Omental fat pad (tissue), 4 donors: ENCODE results near the gene DFFB. TPM values are rescaled to one million over a fixed set of nuclear protein-coding genes. Genes with fewer than 3 reads are reported as not detected.

ENCODE experiments used
- ATAC-seq: fragments of 150-250 bp; one replicate; pipeline ENCODE4 v1.9.1; 2016; ENCODE audit warnings: mild to moderate bottlenecking, moderate library complexity; ENCODE audit not compliant: low FRiP score
- DNase-seq: peaks from one replicate; pipeline ENCODE4 v3.0.0-alpha.2; 2019; ENCODE audit warnings: low spot score
- CTCF ChIP-seq, 3 donors: fragments of 450-650 bp; IDR thresholded peaks; one replicate each; pipeline ENCODE4 v1.5.1; 2016 to 2017; ENCODE audit warnings: antibody characterized with exemption in 3 of 3, mild to moderate bottlenecking in 3 of 3, moderate library complexity in 2 of 3
- total RNA-seq, 4 donors: library from RNA; depleted of rRNA; stranded (reverse); fragments of >200 nt; gene quantifications; one replicate each; pipeline ENCODE4 v1.1.0, GENCODE V29; 2016

DFFB gene
- total RNA-seq, 4 donors from 2014 or later: 4.6 to 16.2 (median 6.9) TPM

- no peak for TF ChIP-seq CTCF (IDR thresholded peaks at IDR 0.05)
- ATAC-seq (no peak), DNase-seq (no peak)
Observed at GRCh38 chr1:3828391-3828790, 28.9 kb upstream of the DFFB start.

- DNase-seq: no peak
- TF ChIP-seq CTCF (IDR thresholded peaks at IDR 0.05): no peak
- ATAC-seq: no peak
Observed at GRCh38 chr1:3831689-3832088, 25.6 kb upstream of the DFFB start.

GRCh38 chr1:3834701-3835100, 22.6 kb upstream of the DFFB start:
- TF ChIP-seq CTCF (IDR thresholded peaks at IDR 0.05): no peak
- DNase-seq (no peak), ATAC-seq (no peak)

- TF ChIP-seq CTCF (IDR thresholded peaks at IDR 0.05): no peak
- no peak for ATAC-seq
- no peak for DNase-seq
Observed at GRCh38 chr1:3836421-3836820, 20.9 kb upstream of the DFFB start.

GRCh38 chr1:3837200-3837599, 20.1 kb upstream of the DFFB start:
- ATAC-seq (no peak), DNase-seq (no peak)
- no peak for TF ChIP-seq CTCF (IDR thresholded peaks at IDR 0.05)

- TF ChIP-seq CTCF (IDR thresholded peaks at IDR 0.05): no peak
- no peak for ATAC-seq
- no peak for DNase-seq
Observed at GRCh38 chr1:3837685-3838084, 19.6 kb upstream of the DFFB start.

- DNase-seq (no peak), ATAC-seq (no peak)
- no peak for TF ChIP-seq CTCF (IDR thresholded peaks at IDR 0.05)
Observed at GRCh38 chr1:3838788-3839187, 18.5 kb upstream of the DFFB start.
